Endothelial cell of umbilical vein (primary cell): ENCODE results near the gene SPZ1. TPM values are rescaled to one million over a fixed set of nuclear protein-coding genes. Genes with fewer than 3 reads are reported as not detected.

Source experiments
- BruUV-seq: library from RNA; stranded (reverse); fragments of 400-500 nt; replicated peaks from 2 replicates; lab custom pipeline; 2021; lab: Mats Ljungman, UMichigan
- CTCF ChIA-PET: fragments of 300-600, 350-600 bp; sonication (Branson Sonifier 250); formaldehyde crosslinking; loops from one replicate; lab custom pipeline; 2021; ENCODE audit warnings: antibody characterized with exemption, inconsistent platforms; lab: Charles Lee
- POLR2A ChIA-PET: fragments of 300-600, 350-600 bp; sonication (Branson Sonifier 250); formaldehyde crosslinking; loops from one replicate; lab custom pipeline; 2021; ENCODE audit warnings: antibody characterized with exemption, inconsistent platforms; lab: Charles Lee
- DNase-seq: peaks from one replicate; pipeline ENCODE4 v3.0.0-alpha.2; 2011; ENCODE audit warnings: low read depth, low spot score
- FAIRE-seq: peaks from 2 replicates; lab custom pipeline; 2011; peaks lifted over from hg19 to GRCh38; lab: Jason Lieb, UNC
- H2AFZ ChIP-seq: 2 replicates; pipeline ENCODE4 v1.6.0; 2012; ENCODE audit warnings: low read depth, low read length, control low read depth, inconsistent platforms
- H3K27ac ChIP-seq: 2 replicates; pipeline ENCODE4 v1.5.1; 2011; ENCODE audit warnings: low read depth, mild to moderate bottlenecking, control low read depth, low read length, moderate library complexity; ENCODE audit not compliant: insufficient read depth
- H3K27me3 ChIP-seq, 2 experiments: 2 replicates each; pipeline versions ENCODE4 v1.6.0 to v1.6.1; 2011; ENCODE audit warnings: low read length in 2 of 2, mixed read lengths in 1 of 2; ENCODE audit not compliant: control insufficient read depth in 2 of 2, insufficient read depth in 2 of 2
- H3K36me3 ChIP-seq, 2 experiments: 2 replicates in 1 of 2; 3 replicates in 1 of 2; pipeline ENCODE4 v1.5.1; 2011; ENCODE audit warnings: low read length in 2 of 2, mild to moderate bottlenecking in 1 of 2, moderate library complexity in 1 of 2; ENCODE audit not compliant: control insufficient read depth in 2 of 2, insufficient read depth in 2 of 2; ENCODE audit errors: extremely low read depth in 1 of 2
- H3K4me1 ChIP-seq: 3 replicates; pipeline ENCODE4 v1.5.1; 2011; ENCODE audit warnings: mild to moderate bottlenecking, low read length; ENCODE audit not compliant: control insufficient read depth, insufficient read depth; ENCODE audit errors: extremely low read depth
- H3K4me2 ChIP-seq: 2 replicates; pipeline ENCODE4 v1.6.1; 2011; ENCODE audit warnings: low read length, control low read depth, mixed read lengths; ENCODE audit not compliant: insufficient read depth
- H3K4me3 ChIP-seq, 3 experiments: fragments of 200-600 bp in 1 of 3; sonication (generic), shearing (Covaris generic) in 1 of 3; replicated peaks in 1 of 3; 2 replicates each; pipeline ENCODE4 v1.5.1; 2011 to 2016; ENCODE audit warnings: control low read depth in 3 of 3, low read length in 3 of 3, mild to moderate bottlenecking in 2 of 3, inconsistent platforms in 1 of 3, low read depth in 1 of 3, moderate library complexity in 1 of 3; ENCODE audit not compliant: insufficient read depth in 1 of 3
- H3K79me2 ChIP-seq: 2 replicates; pipeline ENCODE4 v1.6.0; 2012; ENCODE audit warnings: low read length, inconsistent platforms; ENCODE audit not compliant: control insufficient read depth, insufficient read depth
- H3K9ac ChIP-seq: replicated peaks from 2 replicates; pipeline ENCODE3; 2011; ENCODE audit warnings: low read length, control low read depth; ENCODE audit not compliant: insufficient read depth; ENCODE audit errors: extremely low read depth
- H3K9me1 ChIP-seq: replicated peaks from 3 replicates; pipeline ENCODE4 v1.6.0; 2011; ENCODE audit warnings: mild to moderate bottlenecking, low read length; ENCODE audit not compliant: control insufficient read depth, insufficient read depth; ENCODE audit errors: extremely low read depth
- H3K9me3 ChIP-seq: replicated peaks from 2 replicates; pipeline ENCODE4 v1.5.1; 2012; ENCODE audit warnings: low read length, inconsistent platforms; ENCODE audit not compliant: control insufficient read depth, insufficient read depth
- H4K20me1 ChIP-seq: replicated peaks from 2 replicates; pipeline ENCODE3; 2011; ENCODE audit warnings: mild to moderate bottlenecking, low read length; ENCODE audit not compliant: control insufficient read depth, insufficient read depth; ENCODE audit errors: extremely low read depth
- JUN ChIP-seq: IDR thresholded peaks from 2 replicates; pipeline ENCODE4 v1.6.1; 2011; ENCODE audit warnings: borderline replicate concordance, low read depth; ENCODE audit not compliant: insufficient read length, insufficient read depth
- MYC ChIP-seq: IDR thresholded peaks from one replicate; pipeline ENCODE4 v1.6.1; 2011; ENCODE audit warnings: mild to moderate bottlenecking, low read depth, low read length
- POLR2A ChIP-seq: IDR thresholded peaks from 2 replicates; pipeline ENCODE4 v1.6.1; 2012; ENCODE audit warnings: low read depth, mild to moderate bottlenecking, control low read depth, low read length
- POLR2AphosphoS5 ChIP-seq: IDR thresholded peaks from 2 replicates; pipeline ENCODE4 v1.6.1; 2012; ENCODE audit warnings: low read depth, mild to moderate bottlenecking, control low read depth, low read length, moderate library complexity; ENCODE audit not compliant: insufficient read depth
- dilution Hi-C: fragments of 300-500 bp; cut with MboI; formaldehyde crosslinking; loops from one replicate; pipeline ENCODE4 v1.15.0; 2019; ENCODE audit warnings: low sequenced_read_pairs; ENCODE audit not compliant: extremely low pct_ligation_motif_present
- intact Hi-C: fragments of 100-400 bp; cut with micrococcal nuclease; formaldehyde crosslinking; loops from one replicate; pipeline ENCODE4 v1.10.0; 2022
- polyA plus RNA-seq, 4 experiments: library from polyadenylated mRNA; depleted of rRNA in 3 of 4; stranded (reverse) in 3 of 4; unstranded in 1 of 4; fragments of >200 nt; gene quantifications; 2 replicates each; pipeline versions ENCODE4 v1.2.1 to v1.2.3, GENCODE V29; 2011 to 2012; ENCODE audit warnings: missing spikeins in 1 of 4
- total RNA-seq: library from RNA; stranded (reverse); gene quantifications from 2 replicates; pipeline ENCODE4 v1.2.3, GENCODE V29; 2021

Gene SPZ1
- total and polyA plus RNA-seq, 2 donors (not counting 3 experiments of a cell fraction or from before 2014, with no cell fraction given) = not detected

- H3K36me3 ChIP-seq = no peaks in the 10 kb centered on the region
- DNase-seq (no peak), FAIRE-seq (no peak)
- ChIA-PET POLR2A (interaction anchor here (0.6 kb wide), 1 partner anchor 296 kb away, joined by 3 read pairs; no protein-coding TSS in a partner anchor), CTCF (interaction anchor here (1.0 to 1.1 kb wide), 5 partner anchors 34 to 331 kb away, joined by 3 to 7 read pairs (median 4); no protein-coding TSS in a partner anchor)
- no peak overlapping the region for H3K9ac ChIP-seq
- H3K4me2 ChIP-seq = no peak overlapping the region
- dilution Hi-C loops = no loop called here
- H3K27ac ChIP-seq = no peak overlapping the region
- TF ChIP-seq POLR2AphosphoS5 = no peak
- TF ChIP-seq JUN = no peak
- no peak for TF ChIP-seq POLR2A
- TF ChIP-seq MYC = no peak
- H3K4me1 ChIP-seq = no peaks in the 10 kb centered on the region
- H4K20me1 ChIP-seq = no peaks in the 10 kb centered on the region
- H3K27me3 ChIP-seq = no peaks in the 10 kb centered on the region
- no peak overlapping the region for H3K4me3 ChIP-seq
- BruUV-seq = no TSS peak
- intact Hi-C loops = no loop called here
- no peak overlapping the region for H2AFZ ChIP-seq
- H3K79me2 ChIP-seq = no peaks in the 10 kb centered on the region
- H3K9me1 ChIP-seq = no peaks in the 10 kb centered on the region
- no peaks in the 10 kb centered on the region for H3K9me3 ChIP-seq
Observed at GRCh38 chr5:80341016-80341775, 21.4 kb downstream of the SPZ1 start.

GRCh38 chr5:80343067-80343466, 23.3 kb downstream of the SPZ1 start:
- no peaks in the 10 kb centered on the region for H3K4me1 ChIP-seq
- H4K20me1 ChIP-seq = no peaks in the 10 kb centered on the region
- H3K27me3 ChIP-seq = no peaks in the 10 kb centered on the region
- peak; percentile 7 for TF ChIP-seq JUN
- TF ChIP-seq MYC = no peak
- POLR2A ChIA-PET = no interaction called here
- DNase-seq (no peak), FAIRE-seq (no peak)
- H2AFZ ChIP-seq = no peak overlapping the region
- no peak overlapping the region for H3K9ac ChIP-seq
- no peaks in the 10 kb centered on the region for H3K9me3 ChIP-seq
- H3K4me2 ChIP-seq = no peak overlapping the region
- no peak overlapping the region for H3K27ac ChIP-seq
- dilution Hi-C loops (no loop called here), intact Hi-C loops (no loop called here)
- no TSS peak for BruUV-seq
- no peaks in the 10 kb centered on the region for H3K36me3 ChIP-seq
- H3K79me2 ChIP-seq = no peaks in the 10 kb centered on the region
- CTCF ChIA-PET = interaction anchor here (1.1 kb wide), 1 partner anchor 36 kb away, joined by 3 read pairs; no protein-coding TSS in a partner anchor
- H3K4me3 ChIP-seq = no peak overlapping the region
- H3K9me1 ChIP-seq = no peaks in the 10 kb centered on the region
